ENCODE measurements around the gene CYP4F8. TPM values are rescaled to one million over a fixed set of nuclear protein-coding genes. Genes with fewer than 3 reads are reported as not detected.

Gene CYP4F8
- total RNA-seq, 1 experiment from 2014 or later, result not detected

- TF ChIP-seq PRDM15 (CRISPR knock-in tag; IDR thresholded peaks at IDR 0.05), result no peak
- no peak for TF ChIP-seq JUN (CRISPR knock-in tag; IDR thresholded peaks at IDR 0.05)
- no peak for TF ChIP-seq SMAD3 (CRISPR knock-in tag; IDR thresholded peaks at IDR 0.05; ENCODE audit: borderline replicate concordance)
- no peak for TF ChIP-seq FOXP4 (CRISPR knock-in tag; IDR thresholded peaks at IDR 0.05)
- no peak for TF ChIP-seq NFATC4 (CRISPR knock-in tag; IDR thresholded peaks at IDR 0.05)
- no peak for TF ChIP-seq MXD4 (CRISPR knock-in tag; IDR thresholded peaks at IDR 0.05; ENCODE audit: borderline replicate concordance)
- TF ChIP-seq ZNF219 (CRISPR knock-in tag; IDR thresholded peaks at IDR 0.05; ENCODE audit: borderline replicate concordance), result no peak
- no peak for TF ChIP-seq MLX (CRISPR knock-in tag; IDR thresholded peaks at IDR 0.05)
Measured at GRCh38 chr19:15612342-15612741, 2.7 kb upstream of the CYP4F8 start (continued).

GRCh38 chr19:15613338-15613737 is 1.7 kb upstream of the CYP4F8 start:
- Mint-ChIP-seq H3K27ac (no peak overlapping the region), H3K4me1 (no peaks in the 10 kb centered on the region), H3K4me3 (no peak overlapping the region), H3K36me3 (peaks cover 47% of the 10 kb centered on the region), H3K27me3 (ENCODE audit: low read depth) (peaks cover 12% of the 10 kb centered on the region; the same call in 1 of the 2 replicates), H3K9me3 (peaks cover 72% of the 10 kb centered on the region)
- ATAC-seq, result no peak
- ChIA-PET POLR2A (no interaction called here), CTCF (no interaction called here)
- TF ChIP-seq PRRX2 (CRISPR knock-in tag; IDR thresholded peaks at IDR 0.05) (no peak), ATF2 (CRISPR knock-in tag; IDR thresholded peaks at IDR 0.05; ENCODE audit: borderline replicate concordance, low read depth) (no peak), NR1H2 (CRISPR knock-in tag; IDR thresholded peaks at IDR 0.05) (no peak), ZNF281 (CRISPR knock-in tag; IDR thresholded peaks at IDR 0.05) (no peak), KAT7 (CRISPR knock-in tag; IDR thresholded peaks at IDR 0.05; ENCODE audit: borderline replicate concordance) (no peak)
- DNase-seq (ENCODE audit: low spot score), result no peak

- ChIA-PET CTCF (no interaction called here), POLR2A (no interaction called here)
- ATAC-seq (no peak), DNase-seq (ENCODE audit: low spot score) (no peak)
- Mint-ChIP-seq H3K4me1 (no peaks in the 10 kb centered on the region), H3K27ac (no peak overlapping the region), H3K9me3 (peaks cover 74% of the 10 kb centered on the region), H3K27me3 (ENCODE audit: low read depth) (peaks cover 11% of the 10 kb centered on the region; the same call in 1 of the 2 replicates), H3K36me3 (peaks cover 51% of the 10 kb centered on the region), H3K4me3 (no peak overlapping the region)
- TF ChIP-seq E2F4 (CRISPR knock-in tag; IDR thresholded peaks at IDR 0.05; ENCODE audit: borderline replicate concordance, low read depth) (no peak), NFYB (CRISPR knock-in tag; conservative IDR thresholded peaks at IDR 0.05; ENCODE audit: low read depth) (no peak), ATF3 (CRISPR knock-in tag; conservative IDR thresholded peaks at IDR 0.05) (no peak), RELA (CRISPR knock-in tag; IDR thresholded peaks at IDR 0.05; ENCODE audit: borderline replicate concordance) (no peak), PRDM15 (CRISPR knock-in tag; IDR thresholded peaks at IDR 0.05) (no peak)
Measured at GRCh38 chr19:15615526-15615925, 508 bp downstream of the CYP4F8 start.

All from WTC11 (cell line).